ENCODE results near the gene ASTL. TPM values are rescaled to one million over a fixed set of nuclear protein-coding genes. Genes with fewer than 3 reads are reported as not detected.
A peak's percentile ranks its signal among the peaks of the same experiment; 100 is the strongest.

ASTL gene
- total and polyA plus RNA-seq, 12 donors = 0.16 TPM; not detected in 11

GRCh38 chr2:96170626-96171025 is 32.3 kb upstream of the ASTL start:
- intact Hi-C loops (cut with DNase I) = loop anchor here in 3 of 10 donors (5.0 to 10.0 kb wide), 2 partner anchors 33 to 146 kb away; partner anchors contain the start of gene ASTL (in 1 of the 3)
- no peak overlapping the region for H3K27ac ChIP-seq
- peaks cover 0 to under 1% (median 0%) of the 10 kb centered on the region in 9 donors for H3K4me1 ChIP-seq
- DNase-seq (no peak), ATAC-seq (no peak)
- no peaks in the 10 kb centered on the region for H3K27me3 ChIP-seq
- no peaks in the 10 kb centered on the region for H3K36me3 ChIP-seq
- WGBS, 2 donors = 91 to 93% methylated on average over 3 of the region's 3 CpGs
- H3K9me3 ChIP-seq = peaks cover 0 to 9% (median 0%) of the 10 kb centered on the region in 11 donors
- no peak for TF ChIP-seq CTCF (IDR thresholded peaks at IDR 0.05)
- no peak overlapping the region for H3K4me3 ChIP-seq

- intact Hi-C loops (cut with DNase I) = loop anchor here in 3 of 10 donors (5.0 to 10.0 kb wide), 2 partner anchors 33 to 145 kb away; partner anchors contain the start of gene ASTL (in 1 of the 3)
- H3K4me1 ChIP-seq = no peaks in the 10 kb centered on the region
- ATAC-seq (no peak), DNase-seq (no peak)
- no peaks in the 10 kb centered on the region for H3K27me3 ChIP-seq
- H3K27ac ChIP-seq = no peak overlapping the region
- no peak for TF ChIP-seq CTCF (IDR thresholded peaks at IDR 0.05)
- 85 to 87% methylated on average over 2 of the region's 2 CpGs for WGBS, 2 donors
- H3K9me3 ChIP-seq = peaks cover 0 to 9% (median 0%) of the 10 kb centered on the region in 11 donors
- no peak overlapping the region for H3K4me3 ChIP-seq
- H3K36me3 ChIP-seq = no peaks in the 10 kb centered on the region
These were observed 31.7 kb upstream of the ASTL start for GRCh38 chr2:96169868-96170507.

GRCh38 chr2:96167407-96168013 is 29.2 kb upstream of the ASTL start:
- Histone ChIP-seq H3K27ac (no peak overlapping the region), H3K27me3 (no peaks in the 10 kb centered on the region), H3K4me1 (peaks cover 0 to 10% (median 0%) of the 10 kb centered on the region in 9 donors), H3K36me3 (no peaks in the 10 kb centered on the region), H3K9me3 (peaks cover 0 to 9% (median 0%) of the 10 kb centered on the region in 11 donors), H3K4me3 (no peak overlapping the region)
- TF ChIP-seq CTCF (IDR thresholded peaks at IDR 0.05) = no peak
- no peak for DNase-seq
- no peak for ATAC-seq
- WGBS, 2 donors = 82 to 84% methylated on average over 6 of the region's 6 CpGs
- intact Hi-C loops (cut with DNase I) = no loop called here

DNA sequence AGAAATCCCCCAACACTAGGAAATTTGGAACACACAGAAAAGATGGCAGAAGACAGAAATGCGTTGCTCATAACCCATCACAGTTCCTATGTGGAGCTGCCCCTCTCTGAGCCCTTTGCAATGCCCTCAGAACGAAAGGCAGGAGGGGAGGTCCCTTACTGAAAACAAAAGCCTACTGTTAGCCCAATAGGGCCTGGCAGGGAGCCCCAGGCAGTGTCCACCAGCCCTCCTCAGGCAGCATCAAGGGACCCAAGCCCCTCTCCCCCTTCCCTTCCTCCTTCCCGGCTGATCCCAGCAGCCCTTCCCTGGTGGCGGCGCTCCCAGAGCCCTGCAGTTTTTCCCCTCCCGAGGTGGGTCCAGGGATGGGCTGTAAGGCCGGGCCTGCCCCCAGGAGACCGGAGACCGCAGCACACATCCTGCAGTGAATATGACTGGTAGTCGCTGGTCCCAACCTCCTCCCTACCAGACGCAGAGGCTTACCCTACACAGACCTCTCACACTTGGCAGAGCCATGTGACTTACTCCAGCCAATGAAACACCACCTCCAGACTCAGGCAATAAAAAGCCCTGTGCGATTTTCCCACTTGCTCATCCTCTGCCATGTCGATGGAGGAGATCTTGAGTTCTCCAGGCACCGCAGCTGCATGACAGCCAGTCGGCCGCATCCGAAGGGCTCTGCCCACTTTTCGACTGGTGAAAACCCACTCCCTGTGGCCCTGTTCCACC is 26.3 kb upstream of the ASTL start:
- no peaks in the 10 kb centered on the region for H3K36me3 ChIP-seq
- peaks cover 0 to 9% (median 0%) of the 10 kb centered on the region in 11 donors for H3K9me3 ChIP-seq
- no peak for TF ChIP-seq CTCF (IDR thresholded peaks at IDR 0.05)
- H3K4me3 ChIP-seq = peak overlapping the region in 1 of 10 donors; percentile 8
- DNase-seq = no peak
- ATAC-seq = peak in 3 of 8 donors; percentile 20 to 31 (median 22)
- peak overlapping the region in 1 of 10 donors; percentile 73 for H3K27ac ChIP-seq
- no peaks in the 10 kb centered on the region for H3K27me3 ChIP-seq
- 77 to 79% methylated on average over 18 of the region's 18 CpGs for WGBS, 2 donors
- H3K4me1 ChIP-seq = peaks cover 0 to 10% (median 0%) of the 10 kb centered on the region in 9 donors
- intact Hi-C loops (cut with DNase I) = no loop called here

Data from heart right ventricle (tissue), 16 donors.